Measurements from ENCODE around the gene MROH8. TPM values are rescaled to one million over a fixed set of nuclear protein-coding genes. Genes with fewer than 3 reads are reported as not detected.

Gene MROH8
- total and polyA plus RNA-seq, 2 experiments from 2014 or later: 0.63 to 0.68 TPM

DNA sequence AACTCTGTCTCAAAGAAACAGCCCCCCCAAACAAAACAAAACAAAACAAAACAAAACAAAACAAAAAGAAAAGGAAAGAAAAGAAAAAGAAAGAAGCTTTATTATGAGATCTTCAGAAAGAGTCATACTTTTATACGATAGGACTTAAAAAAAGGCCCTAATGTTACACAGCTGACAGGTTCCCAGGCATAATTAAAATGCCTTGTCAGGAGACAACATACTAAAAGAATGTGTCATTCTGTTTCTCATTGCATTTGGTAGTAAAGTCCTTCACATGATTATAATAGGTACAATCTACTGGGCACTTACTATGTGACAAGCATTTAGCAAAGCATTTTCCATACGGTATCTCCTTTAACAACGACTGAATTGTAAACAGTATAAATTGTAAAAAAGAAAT lies 36.6 kb downstream of the MROH8 start:
- Mint-ChIP-seq H3K27ac (no peak overlapping the region), H3K4me1 (no peaks in the 10 kb centered on the region), H3K27me3 (ENCODE audit: insufficient read depth, low read depth, poor library complexity) (peaks cover 5% of the 10 kb centered on the region), H3K9me3 (no peaks in the 10 kb centered on the region), H3K4me3 (no peak overlapping the region), H3K36me3 (ENCODE audit: low read depth) (no peaks in the 10 kb centered on the region)
- no peak for ATAC-seq
- Histone ChIP-seq H3K4me3 (no peak overlapping the region), H3K79me2 (replicated peaks; ENCODE audit: insufficient read depth) (no peaks in the 10 kb centered on the region), H3K27me3 (ENCODE audit: insufficient read depth) (no peaks in the 10 kb centered on the region), H3K9me2 (ENCODE audit: insufficient read depth) (no peaks in the 10 kb centered on the region), H3K36me3 (ENCODE audit: insufficient read depth) (no peaks in the 10 kb centered on the region), H3K4me1 (ENCODE audit: insufficient read depth) (no peaks in the 10 kb centered on the region), H3K4me2 (no peak overlapping the region), H3K27ac (ENCODE audit: low read depth) (no peak overlapping the region), H4K20me1 (replicated peaks; ENCODE audit: insufficient read depth) (no peaks in the 10 kb centered on the region), H2AFZ (no peak overlapping the region), H3F3A (replicated peaks; ENCODE audit: low read depth) (no peaks in the 10 kb centered on the region)
- no peak for DNase-seq (ENCODE audit: low spot score)
- TF ChIP-seq NANOG (IDR thresholded peaks at IDR 0.05; ENCODE audit: borderline replicate concordance): no peak
- no peak for TF ChIP-seq EZH2phosphoT487 (IDR thresholded peaks at IDR 0.05; ENCODE audit: unreplicated experiment)
- TF ChIP-seq, protein P1, sequence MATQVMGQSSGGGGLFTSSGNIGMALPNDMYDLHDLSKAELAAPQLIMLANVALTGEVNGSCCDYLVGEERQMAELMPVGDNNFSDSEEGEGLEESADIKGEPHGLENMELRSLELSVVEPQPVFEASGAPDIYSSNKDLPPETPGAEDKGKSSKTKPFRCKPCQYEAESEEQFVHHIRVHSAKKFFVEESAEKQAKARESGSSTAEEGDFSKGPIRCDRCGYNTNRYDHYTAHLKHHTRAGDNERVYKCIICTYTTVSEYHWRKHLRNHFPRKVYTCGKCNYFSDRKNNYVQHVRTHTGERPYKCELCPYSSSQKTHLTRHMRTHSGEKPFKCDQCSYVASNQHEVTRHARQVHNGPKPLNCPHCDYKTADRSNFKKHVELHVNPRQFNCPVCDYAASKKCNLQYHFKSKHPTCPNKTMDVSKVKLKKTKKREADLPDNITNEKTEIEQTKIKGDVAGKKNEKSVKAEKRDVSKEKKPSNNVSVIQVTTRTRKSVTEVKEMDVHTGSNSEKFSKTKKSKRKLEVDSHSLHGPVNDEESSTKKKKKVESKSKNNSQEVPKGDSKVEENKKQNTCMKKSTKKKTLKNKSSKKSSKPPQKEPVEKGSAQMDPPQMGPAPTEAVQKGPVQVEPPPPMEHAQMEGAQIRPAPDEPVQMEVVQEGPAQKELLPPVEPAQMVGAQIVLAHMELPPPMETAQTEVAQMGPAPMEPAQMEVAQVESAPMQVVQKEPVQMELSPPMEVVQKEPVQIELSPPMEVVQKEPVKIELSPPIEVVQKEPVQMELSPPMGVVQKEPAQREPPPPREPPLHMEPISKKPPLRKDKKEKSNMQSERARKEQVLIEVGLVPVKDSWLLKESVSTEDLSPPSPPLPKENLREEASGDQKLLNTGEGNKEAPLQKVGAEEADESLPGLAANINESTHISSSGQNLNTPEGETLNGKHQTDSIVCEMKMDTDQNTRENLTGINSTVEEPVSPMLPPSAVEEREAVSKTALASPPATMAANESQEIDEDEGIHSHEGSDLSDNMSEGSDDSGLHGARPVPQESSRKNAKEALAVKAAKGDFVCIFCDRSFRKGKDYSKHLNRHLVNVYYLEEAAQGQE (IDR thresholded peaks at IDR 0.05; ENCODE audit: unreplicated experiment): no peak
- no peak for TF ChIP-seq CREB1 (CRISPR knock-in tag; IDR thresholded peaks at IDR 0.05; ENCODE audit: low read depth)
- TF ChIP-seq POLR2AphosphoS5 (IDR thresholded peaks at IDR 0.05; ENCODE audit: low read depth): no peak
- no peak for TF ChIP-seq ZNF331 (CRISPR knock-in tag; IDR thresholded peaks at IDR 0.05; ENCODE audit: low read depth)
- TF ChIP-seq, protein P2, sequence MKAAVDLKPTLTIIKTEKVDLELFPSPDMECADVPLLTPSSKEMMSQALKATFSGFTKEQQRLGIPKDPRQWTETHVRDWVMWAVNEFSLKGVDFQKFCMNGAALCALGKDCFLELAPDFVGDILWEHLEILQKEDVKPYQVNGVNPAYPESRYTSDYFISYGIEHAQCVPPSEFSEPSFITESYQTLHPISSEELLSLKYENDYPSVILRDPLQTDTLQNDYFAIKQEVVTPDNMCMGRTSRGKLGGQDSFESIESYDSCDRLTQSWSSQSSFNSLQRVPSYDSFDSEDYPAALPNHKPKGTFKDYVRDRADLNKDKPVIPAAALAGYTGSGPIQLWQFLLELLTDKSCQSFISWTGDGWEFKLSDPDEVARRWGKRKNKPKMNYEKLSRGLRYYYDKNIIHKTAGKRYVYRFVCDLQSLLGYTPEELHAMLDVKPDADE (IDR thresholded peaks at IDR 0.05): no peak
- TF ChIP-seq STAT1 (IDR thresholded peaks at IDR 0.05; ENCODE audit: unreplicated experiment): no peak
- TF ChIP-seq, protein P3, sequence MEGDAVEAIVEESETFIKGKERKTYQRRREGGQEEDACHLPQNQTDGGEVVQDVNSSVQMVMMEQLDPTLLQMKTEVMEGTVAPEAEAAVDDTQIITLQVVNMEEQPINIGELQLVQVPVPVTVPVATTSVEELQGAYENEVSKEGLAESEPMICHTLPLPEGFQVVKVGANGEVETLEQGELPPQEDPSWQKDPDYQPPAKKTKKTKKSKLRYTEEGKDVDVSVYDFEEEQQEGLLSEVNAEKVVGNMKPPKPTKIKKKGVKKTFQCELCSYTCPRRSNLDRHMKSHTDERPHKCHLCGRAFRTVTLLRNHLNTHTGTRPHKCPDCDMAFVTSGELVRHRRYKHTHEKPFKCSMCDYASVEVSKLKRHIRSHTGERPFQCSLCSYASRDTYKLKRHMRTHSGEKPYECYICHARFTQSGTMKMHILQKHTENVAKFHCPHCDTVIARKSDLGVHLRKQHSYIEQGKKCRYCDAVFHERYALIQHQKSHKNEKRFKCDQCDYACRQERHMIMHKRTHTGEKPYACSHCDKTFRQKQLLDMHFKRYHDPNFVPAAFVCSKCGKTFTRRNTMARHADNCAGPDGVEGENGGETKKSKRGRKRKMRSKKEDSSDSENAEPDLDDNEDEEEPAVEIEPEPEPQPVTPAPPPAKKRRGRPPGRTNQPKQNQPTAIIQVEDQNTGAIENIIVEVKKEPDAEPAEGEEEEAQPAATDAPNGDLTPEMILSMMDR (conservative IDR thresholded peaks at IDR 0.05; ENCODE audit: low read depth in 2 of 2): no peak
- TF ChIP-seq EZH2 (IDR thresholded peaks at IDR 0.05; ENCODE audit: low read depth, unreplicated experiment): no peak
- no peak for TF ChIP-seq ZNF114 (CRISPR knock-in tag; IDR thresholded peaks at IDR 0.05)
- no peak for TF ChIP-seq JUNB (IDR thresholded peaks at IDR 0.05; ENCODE audit: unreplicated experiment)
- TF ChIP-seq, protein P4, sequence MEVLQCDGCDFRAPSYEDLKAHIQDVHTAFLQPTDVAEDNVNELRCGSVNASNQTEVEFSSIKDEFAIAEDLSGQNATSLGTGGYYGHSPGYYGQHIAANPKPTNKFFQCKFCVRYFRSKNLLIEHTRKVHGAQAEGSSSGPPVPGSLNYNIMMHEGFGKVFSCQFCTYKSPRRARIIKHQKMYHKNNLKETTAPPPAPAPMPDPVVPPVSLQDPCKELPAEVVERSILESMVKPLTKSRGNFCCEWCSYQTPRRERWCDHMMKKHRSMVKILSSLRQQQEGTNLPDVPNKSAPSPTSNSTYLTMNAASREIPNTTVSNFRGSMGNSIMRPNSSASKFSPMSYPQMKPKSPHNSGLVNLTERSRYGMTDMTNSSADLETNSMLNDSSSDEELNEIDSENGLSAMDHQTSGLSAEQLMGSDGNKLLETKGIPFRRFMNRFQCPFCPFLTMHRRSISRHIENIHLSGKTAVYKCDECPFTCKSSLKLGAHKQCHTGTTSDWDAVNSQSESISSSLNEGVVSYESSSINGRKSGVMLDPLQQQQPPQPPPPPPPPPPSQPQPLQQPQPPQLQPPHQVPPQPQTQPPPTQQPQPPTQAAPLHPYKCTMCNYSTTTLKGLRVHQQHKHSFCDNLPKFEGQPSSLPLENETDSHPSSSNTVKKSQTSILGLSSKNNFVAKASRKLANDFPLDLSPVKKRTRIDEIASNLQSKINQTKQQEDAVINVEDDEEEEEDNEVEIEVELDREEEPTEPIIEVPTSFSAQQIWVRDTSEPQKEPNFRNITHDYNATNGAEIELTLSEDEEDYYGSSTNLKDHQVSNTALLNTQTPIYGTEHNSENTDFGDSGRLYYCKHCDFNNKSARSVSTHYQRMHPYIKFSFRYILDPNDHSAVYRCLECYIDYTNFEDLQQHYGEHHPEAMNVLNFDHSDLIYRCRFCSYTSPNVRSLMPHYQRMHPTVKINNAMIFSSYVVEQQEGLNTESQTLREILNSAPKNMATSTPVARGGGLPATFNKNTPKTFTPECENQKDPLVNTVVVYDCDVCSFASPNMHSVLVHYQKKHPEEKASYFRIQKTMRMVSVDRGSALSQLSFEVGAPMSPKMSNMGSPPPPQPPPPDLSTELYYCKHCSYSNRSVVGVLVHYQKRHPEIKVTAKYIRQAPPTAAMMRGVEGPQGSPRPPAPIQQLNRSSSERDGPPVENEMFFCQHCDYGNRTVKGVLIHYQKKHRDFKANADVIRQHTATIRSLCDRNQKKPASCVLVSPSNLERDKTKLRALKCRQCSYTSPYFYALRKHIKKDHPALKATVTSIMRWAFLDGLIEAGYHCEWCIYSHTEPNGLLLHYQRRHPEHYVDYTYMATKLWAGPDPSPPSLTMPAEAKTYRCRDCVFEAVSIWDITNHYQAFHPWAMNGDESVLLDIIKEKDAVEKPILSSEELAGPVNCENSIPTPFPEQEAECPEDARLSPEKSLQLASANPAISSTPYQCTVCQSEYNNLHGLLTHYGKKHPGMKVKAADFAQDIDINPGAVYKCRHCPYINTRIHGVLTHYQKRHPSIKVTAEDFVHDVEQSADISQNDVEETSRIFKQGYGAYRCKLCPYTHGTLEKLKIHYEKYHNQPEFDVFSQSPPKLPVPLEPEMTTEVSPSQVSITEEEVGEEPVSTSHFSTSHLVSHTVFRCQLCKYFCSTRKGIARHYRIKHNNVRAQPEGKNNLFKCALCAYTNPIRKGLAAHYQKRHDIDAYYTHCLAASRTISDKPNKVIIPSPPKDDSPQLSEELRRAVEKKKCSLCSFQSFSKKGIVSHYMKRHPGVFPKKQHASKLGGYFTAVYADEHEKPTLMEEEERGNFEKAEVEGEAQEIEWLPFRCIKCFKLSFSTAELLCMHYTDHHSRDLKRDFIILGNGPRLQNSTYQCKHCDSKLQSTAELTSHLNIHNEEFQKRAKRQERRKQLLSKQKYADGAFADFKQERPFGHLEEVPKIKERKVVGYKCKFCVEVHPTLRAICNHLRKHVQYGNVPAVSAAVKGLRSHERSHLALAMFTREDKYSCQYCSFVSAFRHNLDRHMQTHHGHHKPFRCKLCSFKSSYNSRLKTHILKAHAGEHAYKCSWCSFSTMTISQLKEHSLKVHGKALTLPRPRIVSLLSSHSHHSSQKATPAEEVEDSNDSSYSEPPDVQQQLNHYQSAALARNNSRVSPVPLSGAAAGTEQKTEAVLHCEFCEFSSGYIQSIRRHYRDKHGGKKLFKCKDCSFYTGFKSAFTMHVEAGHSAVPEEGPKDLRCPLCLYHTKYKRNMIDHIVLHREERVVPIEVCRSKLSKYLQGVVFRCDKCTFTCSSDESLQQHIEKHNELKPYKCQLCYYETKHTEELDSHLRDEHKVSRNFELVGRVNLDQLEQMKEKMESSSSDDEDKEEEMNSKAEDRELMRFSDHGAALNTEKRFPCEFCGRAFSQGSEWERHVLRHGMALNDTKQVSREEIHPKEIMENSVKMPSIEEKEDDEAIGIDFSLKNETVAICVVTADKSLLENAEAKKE (CRISPR knock-in tag; IDR thresholded peaks at IDR 0.05): no peak
